HS-5 (cell line): ENCODE results near the gene NEB.

ENCODE experiments used
- DNase-seq: peaks from one replicate; pipeline ENCODE4 v3.0.0-alpha.2; 2012; ENCODE audit warnings: low read depth

The NEB gene

GRCh38 chr2:151481744-151482143, 252.5 kb downstream of the NEB start:
- DNase-seq = no peak

- DNase-seq = peak; percentile 15
These were observed 256.3 kb downstream of the NEB start for GRCh38 chr2:151478011-151478410.

- no peak for DNase-seq
These were observed 258.0 kb downstream of the NEB start for GRCh38 chr2:151476287-151476686.

- no peak for DNase-seq
These were observed 259.2 kb downstream of the NEB start for GRCh38 chr2:151475071-151475470.

- DNase-seq = no peak
These were observed 261.3 kb downstream of the NEB start for GRCh38 chr2:151472966-151473365.

DNA sequence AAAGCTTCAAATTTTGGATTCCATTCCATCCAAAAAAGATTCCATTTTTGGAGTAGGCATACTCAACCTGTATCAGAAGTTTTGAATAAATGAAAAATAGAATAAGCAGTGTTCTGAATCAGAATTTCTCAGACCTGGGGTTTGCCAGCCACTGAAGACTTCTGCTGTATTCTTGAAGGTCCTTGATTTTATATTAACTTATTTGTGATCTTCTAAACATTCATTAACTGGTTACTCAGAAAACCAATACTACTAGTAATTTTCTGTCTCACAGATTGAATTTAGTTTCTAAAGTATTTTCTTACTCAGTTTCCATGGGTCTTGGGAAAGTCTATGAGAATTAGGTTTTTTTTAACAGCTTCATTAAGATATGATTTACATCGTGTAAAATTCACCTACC, 263.7 kb downstream of the NEB start:
- no peak for DNase-seq

- no peak for DNase-seq
These were observed 268.5 kb downstream of the NEB start for GRCh38 chr2:151465771-151466170.

- no peak for DNase-seq
These were observed 274.9 kb downstream of the NEB start for GRCh38 chr2:151459358-151459757.

DNA sequence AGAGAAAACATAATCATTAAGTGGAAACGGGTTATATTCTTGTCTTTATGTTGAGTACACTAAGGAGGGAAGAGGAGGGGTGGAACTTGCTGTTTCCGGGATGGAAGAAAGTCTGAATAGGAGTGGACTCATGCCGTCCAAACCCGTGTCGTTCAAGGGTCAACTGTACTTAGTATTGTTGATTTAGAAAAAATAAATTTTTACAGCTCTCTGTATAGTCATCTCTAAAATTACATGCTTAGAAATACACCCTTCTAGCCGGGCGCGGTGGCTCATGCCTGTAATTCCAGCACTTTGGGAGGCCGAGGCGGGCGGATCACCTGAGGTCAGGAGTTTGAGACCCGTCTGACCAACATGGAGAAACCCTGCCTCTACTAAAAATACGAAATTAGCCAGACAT, 295.1 kb downstream of the NEB start:
- DNase-seq = no peak

- DNase-seq = no peak
These were observed 295.8 kb downstream of the NEB start for GRCh38 chr2:151438506-151438905.

- no peak for DNase-seq
These were observed 296.6 kb downstream of the NEB start for GRCh38 chr2:151437630-151438029.
